Fibroblast of mammary gland (primary cell): ENCODE results near the gene TIMM13.

Experiments used
- DNase-seq: peaks from one replicate; pipeline ENCODE4 v3.0.0-alpha.2; 2010; ENCODE audit warnings: low read depth
- H3K4me3 ChIP-seq: 2 replicates; pipeline ENCODE4 v1.5.1; 2011; ENCODE audit warnings: low read depth, mild to moderate bottlenecking, low read length, moderate library complexity; ENCODE audit not compliant: control insufficient read depth
- TF ChIP-seq, protein P1 (sequence below): conservative IDR thresholded peaks from 2 replicates; pipeline ENCODE4 v1.5.1; 2011; ENCODE audit warnings: low read depth, low read length, inconsistent platforms; ENCODE audit not compliant: control insufficient read depth, insufficient read depth

Gene TIMM13

DNA sequence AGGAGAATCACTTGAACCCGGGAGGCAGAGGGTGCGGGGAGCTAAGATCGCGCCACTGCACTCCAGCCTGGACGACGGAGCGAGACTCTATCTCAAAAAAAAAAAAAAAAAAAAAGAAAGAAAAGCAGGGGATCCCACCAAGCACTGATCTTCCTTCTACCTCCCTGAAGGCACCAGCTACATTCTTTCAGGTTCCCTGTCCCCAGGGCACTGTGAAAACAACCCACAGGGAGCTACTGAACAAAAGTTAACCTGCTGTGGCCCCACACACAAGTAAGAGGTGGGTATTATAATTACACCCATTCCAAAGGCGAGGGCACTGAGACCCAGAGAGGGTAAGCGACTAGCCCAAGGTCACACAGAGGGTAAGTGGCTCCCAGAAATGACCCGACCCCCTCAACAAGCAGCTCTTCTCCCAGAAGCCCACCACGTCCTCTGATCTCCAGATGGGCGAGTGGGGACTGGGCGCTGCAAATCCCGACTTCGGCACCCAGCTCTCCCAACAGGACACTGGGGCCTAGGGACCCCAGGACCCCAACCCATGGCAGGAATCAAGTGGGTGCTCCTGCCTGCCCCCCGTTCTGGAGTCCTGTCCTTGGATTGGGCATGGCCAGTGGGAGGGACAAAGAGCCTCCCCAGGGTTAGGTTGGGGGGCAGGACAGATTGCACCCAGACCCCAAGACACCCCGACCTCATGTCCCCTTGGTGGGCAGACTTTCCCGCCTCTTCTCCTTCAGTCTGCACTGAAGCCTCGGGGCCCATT is 27.0 kb upstream of the TIMM13 start:
- no peak for DNase-seq
- H3K4me3 ChIP-seq, result no peak overlapping the region
- TF ChIP-seq, protein P1, sequence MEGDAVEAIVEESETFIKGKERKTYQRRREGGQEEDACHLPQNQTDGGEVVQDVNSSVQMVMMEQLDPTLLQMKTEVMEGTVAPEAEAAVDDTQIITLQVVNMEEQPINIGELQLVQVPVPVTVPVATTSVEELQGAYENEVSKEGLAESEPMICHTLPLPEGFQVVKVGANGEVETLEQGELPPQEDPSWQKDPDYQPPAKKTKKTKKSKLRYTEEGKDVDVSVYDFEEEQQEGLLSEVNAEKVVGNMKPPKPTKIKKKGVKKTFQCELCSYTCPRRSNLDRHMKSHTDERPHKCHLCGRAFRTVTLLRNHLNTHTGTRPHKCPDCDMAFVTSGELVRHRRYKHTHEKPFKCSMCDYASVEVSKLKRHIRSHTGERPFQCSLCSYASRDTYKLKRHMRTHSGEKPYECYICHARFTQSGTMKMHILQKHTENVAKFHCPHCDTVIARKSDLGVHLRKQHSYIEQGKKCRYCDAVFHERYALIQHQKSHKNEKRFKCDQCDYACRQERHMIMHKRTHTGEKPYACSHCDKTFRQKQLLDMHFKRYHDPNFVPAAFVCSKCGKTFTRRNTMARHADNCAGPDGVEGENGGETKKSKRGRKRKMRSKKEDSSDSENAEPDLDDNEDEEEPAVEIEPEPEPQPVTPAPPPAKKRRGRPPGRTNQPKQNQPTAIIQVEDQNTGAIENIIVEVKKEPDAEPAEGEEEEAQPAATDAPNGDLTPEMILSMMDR, result no peak

- no peak overlapping the region for H3K4me3 ChIP-seq
- TF ChIP-seq, protein P1, result no peak
Measured at GRCh38 chr19:2453431-2454025, 26.1 kb upstream of the TIMM13 start.

DNA sequence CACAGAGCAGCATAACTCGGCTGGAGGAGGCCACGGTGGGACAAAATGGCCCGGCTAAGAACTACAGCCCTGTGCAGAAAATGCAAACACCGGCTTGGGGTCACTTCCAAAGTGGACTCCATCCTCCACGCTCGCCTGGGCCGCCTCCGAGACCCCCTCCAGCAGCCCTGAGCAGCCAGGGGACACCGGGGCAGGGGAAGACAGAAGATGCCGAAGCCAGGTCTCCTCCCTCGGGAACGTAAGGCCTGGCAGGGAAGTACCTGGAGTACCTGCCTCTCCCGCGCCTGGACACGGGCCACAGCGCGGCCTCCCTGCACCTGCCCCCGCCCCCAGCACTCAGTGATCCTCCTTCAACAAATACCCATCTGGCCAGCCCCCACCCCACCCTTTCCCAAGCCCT is 24.4 kb upstream of the TIMM13 start:
- TF ChIP-seq, protein P1, result no peak
- no peak overlapping the region for H3K4me3 ChIP-seq
- DNase-seq, result no peak

More at GRCh38 chr19:2453431-2454025, 26.1 kb upstream of the TIMM13 start:
- DNase-seq, result no peak

DNA sequence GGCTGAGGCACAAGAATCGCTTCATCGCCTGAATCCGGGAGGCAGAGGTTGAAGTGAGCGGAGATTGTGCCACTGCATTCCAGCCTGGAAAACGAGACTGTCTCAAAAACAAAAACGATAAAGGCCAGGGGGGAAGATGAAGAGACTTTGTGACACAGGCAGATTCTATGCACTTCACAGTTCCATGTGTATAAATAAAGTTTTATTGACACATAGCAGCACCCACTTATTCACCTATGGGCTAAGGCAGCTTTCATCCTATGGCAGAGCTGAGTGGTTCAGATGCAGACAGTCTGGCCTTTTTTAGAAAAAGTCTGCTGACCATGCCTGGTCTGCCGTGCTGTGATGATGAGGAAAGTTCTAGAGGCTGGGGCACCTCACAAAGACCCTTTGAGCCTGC is 23.8 kb upstream of the TIMM13 start:
- TF ChIP-seq, protein P1, result no peak
- no peak for DNase-seq
- no peak overlapping the region for H3K4me3 ChIP-seq

DNA sequence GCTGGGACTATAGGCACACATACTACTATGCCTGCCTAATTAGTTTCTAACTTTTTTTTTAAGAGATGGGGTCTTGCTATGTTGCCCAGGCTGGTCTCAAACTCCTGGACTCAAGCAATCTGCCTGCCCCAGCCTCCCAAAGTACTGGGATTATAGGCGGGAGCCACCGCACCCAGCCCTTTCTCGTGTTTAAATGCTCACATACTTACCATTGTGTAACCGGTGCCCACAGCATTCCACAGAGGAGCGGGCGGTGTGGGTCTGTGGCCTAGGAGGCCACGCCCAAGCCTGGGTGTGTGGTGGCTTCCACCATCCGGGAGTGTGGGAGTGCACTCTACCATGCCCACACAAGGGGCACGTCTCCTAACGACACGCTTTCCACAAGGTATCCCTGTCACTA is 21.6 kb upstream of the TIMM13 start:
- no peak for DNase-seq
- TF ChIP-seq, protein P1, result no peak

DNA sequence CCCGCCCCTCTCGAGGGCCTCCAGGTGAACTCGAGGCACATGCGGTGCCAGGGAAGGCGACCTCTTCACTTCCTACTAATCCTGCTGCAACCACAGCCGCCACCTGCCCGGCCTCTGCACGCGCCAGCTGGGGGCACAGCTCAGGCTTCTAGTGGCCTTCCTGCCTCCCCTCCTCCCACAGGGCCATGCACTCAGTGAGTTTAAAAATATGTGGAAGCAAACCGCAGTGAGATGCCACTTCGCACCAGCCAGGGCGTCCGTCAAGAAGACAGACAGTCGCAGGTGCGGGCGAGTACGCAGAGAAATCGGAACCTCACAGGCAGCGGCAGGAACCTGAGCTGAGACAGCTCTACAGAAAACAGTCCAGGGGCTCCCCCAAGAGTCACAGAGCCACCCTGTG is 19.0 kb upstream of the TIMM13 start:
- no peak overlapping the region for H3K4me3 ChIP-seq
- TF ChIP-seq, protein P1, result no peak
- DNase-seq, result no peak

More for the DNA sequence above, 21.6 kb upstream of the TIMM13 start:
- H3K4me3 ChIP-seq, result no peak overlapping the region
